HepG2 (cell line): ENCODE measurements around the gene DOCK2. TPM values are rescaled to one million over a fixed set of nuclear protein-coding genes. Genes with fewer than 3 reads are reported as not detected.

Experiments
- ATAC-seq: fragments of 200-7000 bp; cut with Tn5 transposase; 3 replicates; pipeline ENCODE4 v1.9.1; 2020; ENCODE audit warnings: mild to moderate bottlenecking, moderate library complexity
- BruUV-seq: library from RNA; stranded (reverse); fragments of 400-500 nt; replicated peaks from 2 replicates; lab custom pipeline; 2021; lab: Mats Ljungman, UMichigan
- CTCF ChIA-PET: fragments of 300-600 bp; formaldehyde crosslinking; extraction: SDS; loops from one replicate; lab custom pipeline; 2021; ENCODE audit warnings: low total read pairs, inconsistent platforms, low intra/inter-chr PET ratio; lab: Yijun Ruan, JAX
- POLR2A ChIA-PET: fragments of 350-600 bp; sonication (Branson Sonifier 250); formaldehyde crosslinking; loops from one replicate; lab custom pipeline; 2020; ENCODE audit warnings: antibody characterized with exemption, inconsistent platforms; lab: Yijun Ruan, JAX
- DNase-seq: peaks from one replicate; pipeline ENCODE4 v3.0.0-alpha.2; 2015; ENCODE audit warnings: low spot score
- FAIRE-seq: peaks from 3 replicates; lab custom pipeline; 2011; peaks lifted over from hg19 to GRCh38; lab: Jason Lieb, UNC
- H2AFZ ChIP-seq: one replicate; pipeline ENCODE4 v1.6.1; 2011; ENCODE audit warnings: low read length, inconsistent platforms
- H3K27ac ChIP-seq: fragments of 300-600 bp; 3 replicates; pipeline ENCODE4 v1.8.0; 2011; ENCODE audit warnings: mixed run types, mild to moderate bottlenecking, mixed read lengths, low read length, inconsistent platforms; ENCODE audit not compliant: insufficient read depth; ENCODE audit errors: extremely low read length
- H3K27me3 ChIP-seq, 2 experiments: fragments of 200-600 bp in 1 of 2; 2 replicates in 1 of 2; 3 replicates in 1 of 2; pipeline versions ENCODE4 v1.6.0 to v1.8.0; 2011; ENCODE audit warnings: low read length in 2 of 2, mild to moderate bottlenecking in 2 of 2, moderate library complexity in 2 of 2, inconsistent platforms in 1 of 2; ENCODE audit not compliant: insufficient read depth in 2 of 2, control insufficient read depth in 1 of 2
- H3K36me3 ChIP-seq, 2 experiments: fragments of 200-600 bp in 1 of 2; replicated peaks in 1 of 2; 2 replicates in 1 of 2; 3 replicates in 1 of 2; pipeline versions ENCODE4 v1.5.1 to v1.8.0; 2011; ENCODE audit warnings: low read length in 2 of 2, inconsistent platforms in 1 of 2; ENCODE audit not compliant: insufficient read depth in 2 of 2, control insufficient read depth in 1 of 2
- H3K4me1 ChIP-seq: 2 replicates; pipeline ENCODE4 v1.5.1; 2012; ENCODE audit warnings: low read length, inconsistent platforms; ENCODE audit not compliant: insufficient read depth
- H3K4me2 ChIP-seq: 2 replicates; pipeline ENCODE4 v1.6.0; 2011; ENCODE audit warnings: low read depth, low read length, inconsistent platforms
- H3K4me3 ChIP-seq, 3 experiments: fragments of 200-600 bp in 1 of 3; sonication (generic), shearing (Covaris generic) in 1 of 3; replicated peaks in 1 of 3; 2 replicates each; pipeline ENCODE4 v1.5.1; 2011 to 2016; ENCODE audit warnings: low read length in 3 of 3, inconsistent platforms in 2 of 3, low read depth in 2 of 3, mild to moderate bottlenecking in 2 of 3, control low read depth in 1 of 3, mixed read lengths in 1 of 3; ENCODE audit not compliant: insufficient read depth in 1 of 3
- H3K79me2 ChIP-seq: one replicate; pipeline ENCODE4 v1.6.1; 2011; ENCODE audit warnings: low read length, inconsistent platforms; ENCODE audit not compliant: insufficient read depth
- H3K9ac ChIP-seq: 2 replicates; pipeline ENCODE4 v1.6.0; 2011; ENCODE audit warnings: mild to moderate bottlenecking, low read depth, low read length, inconsistent platforms; ENCODE audit not compliant: insufficient read depth
- H3K9me3 ChIP-seq: 2 replicates; pipeline ENCODE4 v1.5.1; 2012; ENCODE audit warnings: mild to moderate bottlenecking, low read length
- H4K20me1 ChIP-seq: 2 replicates; pipeline ENCODE4 v1.6.0; 2011; ENCODE audit warnings: inconsistent platforms, mild to moderate bottlenecking, low read length, moderate library complexity; ENCODE audit not compliant: insufficient read depth
- AHR ChIP-seq: IDR thresholded peaks from 2 replicates; pipeline ENCODE4 v1.6.1; 2018; ENCODE audit warnings: missing genetic modification reagents, missing compliant biosample characterization
- ARNT2 ChIP-seq: sonication (generic); formaldehyde crosslinking; IDR thresholded peaks from 2 replicates; pipeline ENCODE4 v1.8.0; 2022; ENCODE audit warnings: mild to moderate bottlenecking, low read depth, missing genetic modification reagents, moderate library complexity
- BHLHE40 ChIP-seq: IDR thresholded peaks from 2 replicates; pipeline ENCODE4 v1.6.1; 2011; ENCODE audit warnings: low read length, improper control_type of control experiment
- CBX5 ChIP-seq: sonication (generic); formaldehyde crosslinking; IDR thresholded peaks from 2 replicates; pipeline ENCODE4 v1.4.0; 2020; ENCODE audit warnings: missing genetic modification reagents, borderline replicate concordance
- CENPBD1 ChIP-seq: sonication (generic); formaldehyde crosslinking; IDR thresholded peaks from 2 replicates; pipeline ENCODE4 v1.8.0; 2022; ENCODE audit warnings: missing genetic modification reagents, low read depth, mild to moderate bottlenecking, borderline replicate concordance
- MXI1 ChIP-seq: IDR thresholded peaks from 3 replicates; pipeline ENCODE4 v1.6.1; 2012; ENCODE audit warnings: low read depth, low read length, inconsistent platforms, borderline replicate concordance
- NFYC ChIP-seq: IDR thresholded peaks from 2 replicates; pipeline ENCODE4 v1.6.1; 2016; ENCODE audit warnings: missing genetic modification reagents, missing compliant biosample characterization
- RFXANK ChIP-seq: IDR thresholded peaks from 2 replicates; pipeline ENCODE4 v1.6.1; 2016
- SMYD3 ChIP-seq: sonication (generic); formaldehyde crosslinking; IDR thresholded peaks from 2 replicates; pipeline ENCODE4 v1.8.1; 2023; ENCODE audit warnings: mild to moderate bottlenecking, missing genetic modification reagents
- TEAD3 ChIP-seq: optimal IDR thresholded peaks from 2 replicates; pipeline ENCODE3; 2016; ENCODE audit warnings: borderline replicate concordance
- WIZ ChIP-seq: sonication (generic); formaldehyde crosslinking; IDR thresholded peaks from 2 replicates; pipeline ENCODE4 v1.5.1; 2020; ENCODE audit warnings: mild to moderate bottlenecking, missing genetic modification reagents
- ZNF362 ChIP-seq: sonication (generic); formaldehyde crosslinking; IDR thresholded peaks from 2 replicates; pipeline ENCODE4 v1.4.0; 2020; ENCODE audit warnings: missing genetic modification reagents, mild to moderate bottlenecking, borderline replicate concordance
- ZNF674 ChIP-seq: sonication (generic); formaldehyde crosslinking; IDR thresholded peaks from 2 replicates; pipeline ENCODE4 v1.5.0; 2020; ENCODE audit warnings: low read depth, mild to moderate bottlenecking, missing genetic modification reagents
- WGBS: methylation state at CpG from one replicate; pipeline ENCODE4 v1.1.6; 2017; ENCODE audit warnings: low lambda C conversion rate; 5-methylcytosine and 5-hydroxymethylcytosine counted together
- in situ Hi-C: cut with HindIII; loops from 2 replicates; pipeline ENCODE4 v1.10.0; 2017; ENCODE audit warnings: low pct_unique_long_range_greater_than_20kb; ENCODE audit not compliant: extremely low pct_ligation_motif_present
- intact Hi-C: fragments of 100-400 bp; cut with micrococcal nuclease; formaldehyde crosslinking; loops from one replicate; pipeline ENCODE4 v1.10.0; 2022; ENCODE audit not compliant: unreplicated experiment
- polyA plus RNA-seq, 8 experiments: library from polyadenylated mRNA; depleted of rRNA in 3 of 8; stranded (reverse) in 7 of 8; unstranded in 1 of 8; fragments of >200 nt; fragmentation: Illumina TruSeq in 4 of 8; extraction: Trizol in 4 of 8; gene quantifications; 2 replicates each; pipeline versions ENCODE4 v1.2.1 to v1.2.3, GENCODE V29; 2011 to 2016; ENCODE audit warnings: low read depth in 4 of 8, missing spikeins in 1 of 8, mixed read lengths in 1 of 8; ENCODE audit not compliant: insufficient read depth in 1 of 8
- total RNA-seq, 5 experiments: library from RNA; depleted of rRNA; stranded (reverse); fragments of >200 nt; fragmentation: Illumina TruSeq; extraction: Trizol; gene quantifications; 2 replicates each; pipeline ENCODE4 v1.2.3, GENCODE V29; 2016; ENCODE audit warnings: low read depth in 1 of 5
- TF ChIP-seq, protein P1 (sequence below): sonication (generic); formaldehyde crosslinking; IDR thresholded peaks from 2 replicates; pipeline ENCODE4 v1.5.1; 2020; ENCODE audit warnings: mild to moderate bottlenecking, missing genetic modification reagents, borderline replicate concordance
- TF ChIP-seq, protein P2 (sequence below): sonication (generic); formaldehyde crosslinking; IDR thresholded peaks from 2 replicates; pipeline ENCODE4 v1.4.0; 2020; ENCODE audit warnings: low read depth, missing genetic modification reagents

The DOCK2 gene
- total and polyA plus RNA-seq, 2 of the 13 experiments (the other 11 are each of a cell fraction or from before 2014, with no cell fraction given) = not detected

- TF ChIP-seq AHR (CRISPR knock-in tag) = no peak
- TF ChIP-seq CENPBD1 = no peak
- TF ChIP-seq SMYD3 (CRISPR knock-in tag) = no peak
- TF ChIP-seq, protein P1, sequence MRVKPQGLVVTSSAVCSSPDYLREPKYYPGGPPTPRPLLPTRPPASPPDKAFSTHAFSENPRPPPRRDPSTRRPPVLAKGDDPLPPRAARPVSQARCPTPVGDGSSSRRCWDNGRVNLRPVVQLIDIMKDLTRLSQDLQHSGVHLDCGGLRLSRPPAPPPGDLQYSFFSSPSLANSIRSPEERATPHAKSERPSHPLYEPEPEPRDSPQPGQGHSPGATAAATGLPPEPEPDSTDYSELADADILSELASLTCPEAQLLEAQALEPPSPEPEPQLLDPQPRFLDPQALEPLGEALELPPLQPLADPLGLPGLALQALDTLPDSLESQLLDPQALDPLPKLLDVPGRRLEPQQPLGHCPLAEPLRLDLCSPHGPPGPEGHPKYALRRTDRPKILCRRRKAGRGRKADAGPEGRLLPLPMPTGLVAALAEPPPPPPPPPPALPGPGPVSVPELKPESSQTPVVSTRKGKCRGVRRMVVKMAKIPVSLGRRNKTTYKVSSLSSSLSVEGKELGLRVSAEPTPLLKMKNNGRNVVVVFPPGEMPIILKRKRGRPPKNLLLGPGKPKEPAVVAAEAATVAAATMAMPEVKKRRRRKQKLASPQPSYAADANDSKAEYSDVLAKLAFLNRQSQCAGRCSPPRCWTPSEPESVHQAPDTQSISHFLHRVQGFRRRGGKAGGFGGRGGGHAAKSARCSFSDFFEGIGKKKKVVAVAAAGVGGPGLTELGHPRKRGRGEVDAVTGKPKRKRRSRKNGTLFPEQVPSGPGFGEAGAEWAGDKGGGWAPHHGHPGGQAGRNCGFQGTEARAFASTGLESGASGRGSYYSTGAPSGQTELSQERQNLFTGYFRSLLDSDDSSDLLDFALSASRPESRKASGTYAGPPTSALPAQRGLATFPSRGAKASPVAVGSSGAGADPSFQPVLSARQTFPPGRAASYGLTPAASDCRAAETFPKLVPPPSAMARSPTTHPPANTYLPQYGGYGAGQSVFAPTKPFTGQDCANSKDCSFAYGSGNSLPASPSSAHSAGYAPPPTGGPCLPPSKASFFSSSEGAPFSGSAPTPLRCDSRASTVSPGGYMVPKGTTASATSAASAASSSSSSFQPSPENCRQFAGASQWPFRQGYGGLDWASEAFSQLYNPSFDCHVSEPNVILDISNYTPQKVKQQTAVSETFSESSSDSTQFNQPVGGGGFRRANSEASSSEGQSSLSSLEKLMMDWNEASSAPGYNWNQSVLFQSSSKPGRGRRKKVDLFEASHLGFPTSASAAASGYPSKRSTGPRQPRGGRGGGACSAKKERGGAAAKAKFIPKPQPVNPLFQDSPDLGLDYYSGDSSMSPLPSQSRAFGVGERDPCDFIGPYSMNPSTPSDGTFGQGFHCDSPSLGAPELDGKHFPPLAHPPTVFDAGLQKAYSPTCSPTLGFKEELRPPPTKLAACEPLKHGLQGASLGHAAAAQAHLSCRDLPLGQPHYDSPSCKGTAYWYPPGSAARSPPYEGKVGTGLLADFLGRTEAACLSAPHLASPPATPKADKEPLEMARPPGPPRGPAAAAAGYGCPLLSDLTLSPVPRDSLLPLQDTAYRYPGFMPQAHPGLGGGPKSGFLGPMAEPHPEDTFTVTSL = no peak
- no peak for TF ChIP-seq TEAD3 (CRISPR knock-in tag)
- TF ChIP-seq ZNF674 = no peak
- TF ChIP-seq CBX5 (CRISPR knock-in tag) = no peak
- no peak for TF ChIP-seq NFYC (CRISPR knock-in tag)
Observed at GRCh38 chr5:169652057-169652456, 15.0 kb downstream of the DOCK2 start (continued).

GRCh38 chr5:169653091-169653490, 16.0 kb downstream of the DOCK2 start:
- no peaks in the 10 kb centered on the region for H4K20me1 ChIP-seq
- ChIA-PET POLR2A (no interaction called here), CTCF (no interaction called here)
- 2% methylated on average over 5 of the region's 5 CpGs for WGBS
- FAIRE-seq = no peak
- H3K36me3 ChIP-seq = no peaks in the 10 kb centered on the region
- H3K4me2 ChIP-seq = no peak overlapping the region
- no peaks in the 10 kb centered on the region for H3K79me2 ChIP-seq
- no peak for ATAC-seq
- no peak overlapping the region for H3K4me3 ChIP-seq
- BruUV-seq = no TSS peak
- H3K4me1 ChIP-seq = no peaks in the 10 kb centered on the region
- in situ Hi-C loops (no loop called here), intact Hi-C loops (no loop called here)
- no peak for DNase-seq
- no peaks in the 10 kb centered on the region for H3K27me3 ChIP-seq
- H2AFZ ChIP-seq = no peak overlapping the region
- H3K9me3 ChIP-seq = no peaks in the 10 kb centered on the region
- H3K27ac ChIP-seq = no peak overlapping the region
- H3K9ac ChIP-seq = no peak overlapping the region
- TF ChIP-seq, protein P2, sequence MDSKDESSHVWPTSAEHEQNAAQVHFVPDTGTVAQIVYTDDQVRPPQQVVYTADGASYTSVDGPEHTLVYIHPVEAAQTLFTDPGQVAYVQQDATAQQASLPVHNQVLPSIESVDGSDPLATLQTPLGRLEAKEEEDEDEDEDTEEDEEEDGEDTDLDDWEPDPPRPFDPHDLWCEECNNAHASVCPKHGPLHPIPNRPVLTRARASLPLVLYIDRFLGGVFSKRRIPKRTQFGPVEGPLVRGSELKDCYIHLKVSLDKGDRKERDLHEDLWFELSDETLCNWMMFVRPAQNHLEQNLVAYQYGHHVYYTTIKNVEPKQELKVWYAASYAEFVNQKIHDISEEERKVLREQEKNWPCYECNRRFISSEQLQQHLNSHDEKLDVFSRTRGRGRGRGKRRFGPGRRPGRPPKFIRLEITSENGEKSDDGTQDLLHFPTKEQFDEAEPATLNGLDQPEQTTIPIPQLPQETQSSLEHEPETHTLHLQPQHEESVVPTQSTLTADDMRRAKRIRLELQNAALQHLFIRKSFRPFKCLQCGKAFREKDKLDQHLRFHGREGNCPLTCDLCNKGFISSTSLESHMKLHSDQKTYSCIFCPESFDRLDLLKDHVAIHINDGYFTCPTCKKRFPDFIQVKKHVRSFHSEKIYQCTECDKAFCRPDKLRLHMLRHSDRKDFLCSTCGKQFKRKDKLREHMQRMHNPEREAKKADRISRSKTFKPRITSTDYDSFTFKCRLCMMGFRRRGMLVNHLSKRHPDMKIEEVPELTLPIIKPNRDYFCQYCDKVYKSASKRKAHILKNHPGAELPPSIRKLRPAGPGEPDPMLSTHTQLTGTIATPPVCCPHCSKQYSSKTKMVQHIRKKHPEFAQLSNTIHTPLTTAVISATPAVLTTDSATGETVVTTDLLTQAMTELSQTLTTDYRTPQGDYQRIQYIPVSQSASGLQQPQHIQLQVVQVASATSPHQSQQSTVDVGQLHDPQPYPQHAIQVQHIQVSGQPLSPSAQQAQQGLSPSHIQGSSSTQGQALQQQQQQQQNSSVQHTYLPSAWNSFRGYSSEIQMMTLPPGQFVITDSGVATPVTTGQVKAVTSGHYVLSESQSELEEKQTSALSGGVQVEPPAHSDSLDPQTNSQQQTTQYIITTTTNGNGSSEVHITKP = no peak
- TF ChIP-seq BHLHE40 (no peak), WIZ (no peak), MXI1 (no peak), ZNF362 (CRISPR knock-in tag) (no peak), RFXANK (CRISPR knock-in tag) (no peak), ARNT2 (CRISPR knock-in tag) (no peak)
